ENCODE results near the gene KRTAP4-8.
"Not testable (repeated sequence)": the region's sequence is repeated elsewhere in the genome, so short reads cannot be mapped to it uniquely, and the experiment has no call there.

The KRTAP4-8 gene

DNA sequence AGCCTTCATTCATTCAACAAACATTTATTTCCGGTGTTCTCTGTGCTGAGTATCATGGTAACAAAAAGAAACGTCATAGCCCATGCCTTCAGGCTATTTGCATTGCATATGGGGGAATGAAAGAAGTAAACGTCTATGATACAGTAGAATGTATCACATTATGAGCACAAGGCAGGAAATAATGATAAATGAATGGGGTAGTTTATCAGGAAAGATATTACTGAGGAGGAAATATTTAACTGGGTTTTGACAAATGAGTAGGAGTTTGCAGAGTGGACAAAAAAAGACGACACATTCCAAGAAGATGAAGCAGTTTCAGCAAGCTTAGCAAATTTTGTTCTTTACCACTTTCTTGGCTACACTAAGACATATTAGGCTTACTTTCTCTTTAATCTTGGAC, 15.3 kb downstream of the KRTAP4-8 start:
- Histone ChIP-seq H3K27ac (ENCODE audit: low read depth, low read length) (no peak overlapping the region), H3K9me3 (ENCODE audit: insufficient read depth, low read depth, low read length) (no peaks in the 10 kb centered on the region), H3K4me3 (ENCODE audit: low read length) (no peak overlapping the region), H3K27me3 (ENCODE audit: insufficient read depth, low read length) (no peaks in the 10 kb centered on the region), H3K4me1 (ENCODE audit: insufficient read depth, low read length) (no peaks in the 10 kb centered on the region), H3K36me3 (ENCODE audit: insufficient read depth, low read length) (no peaks in the 10 kb centered on the region), H3K9ac (ENCODE audit: low read depth, low read length) (no peak overlapping the region)
- WGBS, result 90% methylated on average over 4 of the region's 4 CpGs

DNA sequence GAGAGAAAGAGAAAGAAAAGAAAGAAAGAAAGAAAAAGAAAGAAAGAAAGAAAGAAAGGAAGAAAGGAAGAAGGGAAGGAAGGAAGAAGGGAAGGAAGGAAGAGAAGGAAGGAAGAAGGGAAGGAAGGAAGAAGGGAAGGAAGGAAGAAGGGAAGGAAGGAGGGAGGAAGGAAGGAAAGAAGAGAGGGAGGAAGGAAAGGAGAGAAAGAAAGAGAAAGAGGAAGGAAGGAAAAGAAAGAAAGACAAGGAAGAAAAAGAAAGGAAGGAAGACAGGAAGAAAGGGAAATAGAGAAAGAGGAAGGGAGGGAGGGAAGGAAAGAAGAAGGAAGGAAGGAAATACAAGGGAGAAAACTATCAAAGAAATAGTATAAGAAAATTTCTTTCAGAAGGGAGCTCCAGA, 21.2 kb downstream of the KRTAP4-8 start:
- Histone ChIP-seq H3K27me3 (ENCODE audit: insufficient read depth, low read length) (no peaks in the 10 kb centered on the region), H3K36me3 (ENCODE audit: insufficient read depth, low read length) (no peaks in the 10 kb centered on the region), H3K9me3 (ENCODE audit: insufficient read depth, low read depth, low read length) (no peaks in the 10 kb centered on the region), H3K9ac (ENCODE audit: low read depth, low read length) (no peak overlapping the region), H3K4me1 (ENCODE audit: insufficient read depth, low read length) (no peaks in the 10 kb centered on the region), H3K4me3 (ENCODE audit: low read length) (no peak overlapping the region), H3K27ac (ENCODE audit: low read depth, low read length) (no peak overlapping the region)

DNA sequence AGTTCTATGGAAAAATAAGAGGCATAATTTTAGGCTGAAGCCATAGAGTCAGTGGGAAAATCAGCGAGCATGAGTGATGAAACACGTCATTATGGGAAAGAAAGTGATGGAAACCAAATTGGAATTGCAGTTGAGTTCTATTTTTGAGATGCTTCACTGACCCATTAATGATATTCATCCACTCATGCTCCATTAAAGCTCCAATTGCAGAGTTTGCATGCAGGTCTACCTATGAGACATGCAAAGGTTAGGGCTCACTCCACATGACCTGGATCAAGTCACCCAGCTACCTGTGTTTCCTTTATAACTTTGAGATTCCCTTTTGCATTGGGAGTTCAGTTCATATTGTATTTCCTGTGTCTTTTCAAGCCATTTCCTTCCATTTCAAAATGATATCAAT, 24.3 kb downstream of the KRTAP4-8 start:
- H3K27ac ChIP-seq (ENCODE audit: low read depth, low read length), result no peak overlapping the region
- H3K36me3 ChIP-seq (ENCODE audit: insufficient read depth, low read length), result no peaks in the 10 kb centered on the region
- 92% methylated on average over 2 of the region's 2 CpGs for WGBS
- no peak overlapping the region for H3K9ac ChIP-seq (ENCODE audit: low read depth, low read length)
- no peaks in the 10 kb centered on the region for H3K27me3 ChIP-seq (ENCODE audit: insufficient read depth, low read length)
- no peaks in the 10 kb centered on the region for H3K9me3 ChIP-seq (ENCODE audit: insufficient read depth, low read depth, low read length)
- H3K4me3 ChIP-seq (ENCODE audit: low read length), result no peak overlapping the region
- no peaks in the 10 kb centered on the region for H3K4me1 ChIP-seq (ENCODE audit: insufficient read depth, low read length)

- Histone ChIP-seq H3K4me1 (ENCODE audit: insufficient read depth, low read length) (no peaks in the 10 kb centered on the region), H3K9me3 (ENCODE audit: insufficient read depth, low read depth, low read length) (no peaks in the 10 kb centered on the region), H3K27me3 (ENCODE audit: insufficient read depth, low read length) (no peaks in the 10 kb centered on the region), H3K36me3 (ENCODE audit: insufficient read depth, low read length) (no peaks in the 10 kb centered on the region), H3K27ac (ENCODE audit: low read depth, low read length) (no peak overlapping the region), H3K4me3 (ENCODE audit: low read length) (no peak overlapping the region), H3K9ac (ENCODE audit: low read depth, low read length) (no peak overlapping the region)
- 94% methylated on average over 5 of the region's 5 CpGs for WGBS
These were observed 26.2 kb downstream of the KRTAP4-8 start for GRCh38 chr17:41071606-41072360.

DNA sequence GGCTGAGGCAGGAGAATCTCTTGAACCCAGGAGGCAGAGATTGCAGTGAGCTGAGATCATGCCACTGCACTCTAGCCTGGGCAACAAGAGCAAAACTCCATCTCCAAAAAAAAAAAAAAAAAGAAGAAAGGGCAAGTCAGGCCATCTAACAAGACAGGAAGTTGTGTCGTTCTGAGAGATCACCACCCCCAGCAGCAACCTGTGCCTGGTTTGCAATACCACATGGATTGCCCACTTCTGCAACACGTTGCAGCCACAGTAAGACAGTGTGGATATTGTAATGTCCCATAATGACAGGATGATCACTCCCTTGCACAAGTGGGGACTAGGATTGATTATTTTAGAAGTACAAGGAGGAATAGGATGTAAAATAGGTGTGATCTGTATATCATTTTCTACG, 28.9 kb downstream of the KRTAP4-8 start:
- H3K36me3 ChIP-seq (ENCODE audit: insufficient read depth, low read length), result no peaks in the 10 kb centered on the region
- 95% methylated on average over 3 of the region's 3 CpGs for WGBS

GRCh38 chr17:41067281-41067680, 30.7 kb downstream of the KRTAP4-8 start:
- H3K4me1 ChIP-seq (ENCODE audit: insufficient read depth, low read length), result no peaks in the 10 kb centered on the region
- no peaks in the 10 kb centered on the region for H3K27me3 ChIP-seq (ENCODE audit: insufficient read depth, low read length)
- no peaks in the 10 kb centered on the region for H3K9me3 ChIP-seq (ENCODE audit: insufficient read depth, low read depth, low read length)
- H3K36me3 ChIP-seq (ENCODE audit: insufficient read depth, low read length), result no peaks in the 10 kb centered on the region
- no peak overlapping the region for H3K4me3 ChIP-seq (ENCODE audit: low read length)
- no peak overlapping the region for H3K27ac ChIP-seq (ENCODE audit: low read depth, low read length)
- no peak overlapping the region for H3K9ac ChIP-seq (ENCODE audit: low read depth, low read length)

More for the DNA sequence above, 28.9 kb downstream of the KRTAP4-8 start:
- Histone ChIP-seq H3K27ac (ENCODE audit: low read depth, low read length) (no peak overlapping the region), H3K4me1 (ENCODE audit: insufficient read depth, low read length) (no peaks in the 10 kb centered on the region), H3K27me3 (ENCODE audit: insufficient read depth, low read length) (no peaks in the 10 kb centered on the region), H3K4me3 (ENCODE audit: low read length) (no peak overlapping the region), H3K9ac (ENCODE audit: low read depth, low read length) (no peak overlapping the region), H3K9me3 (ENCODE audit: insufficient read depth, low read depth, low read length) (no peaks in the 10 kb centered on the region)

GRCh38 chr17:41065829-41066624, 31.9 kb downstream of the KRTAP4-8 start, which contains the start of gene KRTAP2-4:
Gene KRTAP2-4 (minus strand): TSS chr17:41065879. CDS start chr17:41065845, 34 bp downstream.
- no peaks in the 10 kb centered on the region for H3K36me3 ChIP-seq (ENCODE audit: insufficient read depth, low read length)
- no peaks in the 10 kb centered on the region for H3K4me1 ChIP-seq (ENCODE audit: insufficient read depth, low read length)
- 93% methylated on average over 6 of the region's 6 CpGs for WGBS
- H3K9ac ChIP-seq (ENCODE audit: low read depth, low read length), result no peak within 1 kb of the TSS
- H3K27me3 ChIP-seq (ENCODE audit: insufficient read depth, low read length), result no peaks in the 10 kb centered on the region
- no peaks in the 10 kb centered on the region for H3K9me3 ChIP-seq (ENCODE audit: insufficient read depth, low read depth, low read length)
- no peak within 1 kb of the TSS for H3K4me3 ChIP-seq (ENCODE audit: low read length)
- H3K27ac ChIP-seq (ENCODE audit: low read depth, low read length), result no peak within 1 kb of the TSS

GRCh38 chr17:41065016-41065689, 32.8 kb downstream of the KRTAP4-8 start:
- H3K27ac ChIP-seq (ENCODE audit: low read depth, low read length); H3K4me3 ChIP-seq (ENCODE audit: low read length); H3K4me1 ChIP-seq (ENCODE audit: insufficient read depth, low read length); H3K9me3 ChIP-seq (ENCODE audit: insufficient read depth, low read depth, low read length); H3K36me3 ChIP-seq (ENCODE audit: insufficient read depth, low read length); H3K27me3 ChIP-seq (ENCODE audit: insufficient read depth, low read length); H3K9ac ChIP-seq (ENCODE audit: low read depth, low read length): not testable (repeated sequence)
- 97% methylated on average over 3 of the region's 16 CpGs for WGBS

DNA sequence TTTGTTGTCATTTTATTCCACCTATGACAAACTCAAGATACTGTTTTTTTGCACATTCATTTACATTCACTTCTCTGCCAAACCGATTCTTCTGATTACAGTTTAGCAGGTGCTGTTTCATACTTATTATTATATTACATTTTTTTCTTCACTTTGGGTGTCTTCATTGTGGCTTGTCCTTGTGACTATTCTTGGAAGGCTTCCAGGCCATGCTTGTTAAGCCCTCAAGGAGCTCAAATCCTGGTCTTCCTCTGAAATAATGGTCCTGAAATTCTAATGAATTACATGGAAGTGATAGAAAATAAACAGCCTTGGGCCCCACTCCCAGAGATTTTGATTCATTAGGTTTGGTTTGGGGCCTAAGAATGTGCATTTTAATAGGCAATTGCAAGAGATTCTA, 33.6 kb downstream of the KRTAP4-8 start:
- Histone ChIP-seq H3K4me3 (ENCODE audit: low read length) (no peak overlapping the region), H3K9me3 (ENCODE audit: insufficient read depth, low read depth, low read length) (no peaks in the 10 kb centered on the region), H3K36me3 (ENCODE audit: insufficient read depth, low read length) (no peaks in the 10 kb centered on the region), H3K9ac (ENCODE audit: low read depth, low read length) (no peak overlapping the region), H3K27me3 (ENCODE audit: insufficient read depth, low read length) (no peaks in the 10 kb centered on the region), H3K4me1 (ENCODE audit: insufficient read depth, low read length) (peaks cover 3% of the 10 kb centered on the region; the same call in 1 of the 2 replicates), H3K27ac (ENCODE audit: low read depth, low read length) (no peak overlapping the region)
- WGBS, result no CpG with 5 or more reads among the region's 1 CpG

- no peak overlapping the region for H3K27ac ChIP-seq (ENCODE audit: low read depth, low read length)
- no peak overlapping the region for H3K9ac ChIP-seq (ENCODE audit: low read depth, low read length)
- H3K27me3 ChIP-seq (ENCODE audit: insufficient read depth, low read length), result no peaks in the 10 kb centered on the region
- H3K4me1 ChIP-seq (ENCODE audit: insufficient read depth, low read length), result peaks cover 7% of the 10 kb centered on the region; the same call in 1 of the 2 replicates
- H3K9me3 ChIP-seq (ENCODE audit: insufficient read depth, low read depth, low read length), result no peaks in the 10 kb centered on the region
- WGBS, result 97% methylated on average over 2 of the region's 4 CpGs
- H3K36me3 ChIP-seq (ENCODE audit: insufficient read depth, low read length), result no peaks in the 10 kb centered on the region
- H3K4me3 ChIP-seq (ENCODE audit: low read length), result no peak overlapping the region
These were observed 34.5 kb downstream of the KRTAP4-8 start for GRCh38 chr17:41063449-41063848.

- Histone ChIP-seq H3K9ac (ENCODE audit: low read depth, low read length) (no peak overlapping the region), H3K4me1 (ENCODE audit: insufficient read depth, low read length) (peaks cover 7% of the 10 kb centered on the region; the same call in 1 of the 2 replicates), H3K27ac (ENCODE audit: low read depth, low read length) (no peak overlapping the region), H3K36me3 (ENCODE audit: insufficient read depth, low read length) (no peaks in the 10 kb centered on the region), H3K9me3 (ENCODE audit: insufficient read depth, low read depth, low read length) (0 out of 2 replicates have a peak, but pooled peaks cover 4% of the 10 kb centered on the region), H3K27me3 (ENCODE audit: insufficient read depth, low read length) (no peaks in the 10 kb centered on the region), H3K4me3 (ENCODE audit: low read length) (no peak overlapping the region)
- WGBS, result 100% methylated on average over 1 of the region's 1 CpG
These were observed 36.0 kb downstream of the KRTAP4-8 start for GRCh38 chr17:41061964-41062363.
